H9 (cell line): ENCODE data around the gene MBTD1. TPM values are rescaled to one million over a fixed set of nuclear protein-coding genes. Genes with fewer than 3 reads are reported as not detected.

Experiments
- DNase-seq: peaks from one replicate; pipeline ENCODE4 v3.0.0-alpha.2; 2017
- H2AFZ ChIP-seq: one replicate; pipeline ENCODE4 v1.6.1; 2013; ENCODE audit warnings: mild to moderate bottlenecking, low read length, control low read depth, moderate library complexity
- H2AK5ac ChIP-seq: 2 replicates; pipeline ENCODE4 v1.6.1; 2013; ENCODE audit warnings: low read length, control low read depth, mixed read lengths; ENCODE audit not compliant: insufficient read length
- H2BK120ac ChIP-seq: one replicate; pipeline ENCODE4 v1.6.1; 2013; ENCODE audit warnings: low read depth, mild to moderate bottlenecking, low read length, control low read depth, inconsistent platforms; ENCODE audit not compliant: poor library complexity, severe bottlenecking
- H2BK12ac ChIP-seq: 2 replicates; pipeline ENCODE4 v1.6.1; 2013; ENCODE audit warnings: low read length, control low read depth, mixed read lengths, low read depth; ENCODE audit not compliant: insufficient read length
- H2BK15ac ChIP-seq: 2 replicates; pipeline ENCODE4 v1.6.1; 2013; ENCODE audit warnings: low read depth, low read length, control low read depth
- H2BK20ac ChIP-seq: one replicate; pipeline ENCODE4 v1.6.1; 2013; ENCODE audit warnings: low read depth, mild to moderate bottlenecking, low read length, control low read depth, inconsistent platforms; ENCODE audit not compliant: poor library complexity, severe bottlenecking
- H2BK5ac ChIP-seq: 2 replicates; pipeline ENCODE4 v1.6.1; 2013; ENCODE audit warnings: low read length, control low read depth, mixed read lengths; ENCODE audit not compliant: insufficient read length
- H3K14ac ChIP-seq: 2 replicates; pipeline ENCODE4 v1.6.1; 2013; ENCODE audit warnings: low read length, control low read depth; ENCODE audit not compliant: insufficient read depth
- H3K18ac ChIP-seq: 2 replicates; pipeline ENCODE4 v1.6.1; 2013; ENCODE audit warnings: low read depth, mild to moderate bottlenecking, mixed read lengths, low read length, control low read depth; ENCODE audit not compliant: insufficient read length
- H3K23ac ChIP-seq: 2 replicates; pipeline ENCODE4 v1.6.1; 2013; ENCODE audit warnings: low read length, control low read depth, mixed read lengths, low read depth; ENCODE audit not compliant: insufficient read length
- H3K23me2 ChIP-seq: 2 replicates; pipeline ENCODE4 v1.6.1; 2013; ENCODE audit warnings: low read depth, mild to moderate bottlenecking, mixed read lengths, low read length, control low read depth; ENCODE audit not compliant: insufficient read length, poor library complexity, severe bottlenecking
- H3K27ac ChIP-seq: 2 replicates; pipeline ENCODE4 v1.5.1; 2013; ENCODE audit warnings: low read length, control low read depth, mixed read lengths, low read depth; ENCODE audit not compliant: insufficient read length
- H3K27me3 ChIP-seq: 2 replicates; pipeline ENCODE4 v1.6.1; 2013; ENCODE audit warnings: low read length, control low read depth, inconsistent platforms; ENCODE audit not compliant: insufficient read depth
- H3K4ac ChIP-seq: 2 replicates; pipeline ENCODE4 v1.6.1; 2013; ENCODE audit warnings: low read depth, mild to moderate bottlenecking, control low read depth, inconsistent platforms, low read length, moderate library complexity
- H3K4me1 ChIP-seq: 2 replicates; pipeline ENCODE4 v1.6.1; 2013; ENCODE audit warnings: low read length, control low read depth, inconsistent platforms; ENCODE audit not compliant: insufficient read depth
- H3K4me2 ChIP-seq: 2 replicates; pipeline ENCODE4 v1.6.1; 2013; ENCODE audit warnings: low read length, control low read depth, mixed read lengths; ENCODE audit not compliant: insufficient read length, insufficient read depth
- H3K56ac ChIP-seq: 2 replicates; pipeline ENCODE4 v1.6.1; 2013; ENCODE audit warnings: low read depth, mild to moderate bottlenecking, mixed read lengths, low read length, control low read depth; ENCODE audit not compliant: insufficient read length
- H3K79me1 ChIP-seq: 2 replicates; pipeline ENCODE4 v1.6.1; 2013; ENCODE audit warnings: low read depth, mild to moderate bottlenecking, moderate library complexity, low read length, control low read depth, inconsistent platforms; ENCODE audit not compliant: insufficient read depth, poor library complexity, severe bottlenecking
- H3K79me2 ChIP-seq: 2 replicates; pipeline ENCODE4 v1.6.1; 2013; ENCODE audit warnings: low read length, control low read depth, inconsistent platforms; ENCODE audit not compliant: insufficient read depth
- H3K9ac ChIP-seq: 2 replicates; pipeline ENCODE4 v1.6.1; 2013; ENCODE audit warnings: low read length, control low read depth, mixed read lengths; ENCODE audit not compliant: insufficient read length; ENCODE audit errors: extremely low read depth
- H3K9me3 ChIP-seq: one replicate; pipeline ENCODE4 v1.6.1; 2013; ENCODE audit warnings: low read depth, low read length, inconsistent platforms; ENCODE audit not compliant: control insufficient read depth
- H3T11ph ChIP-seq: one replicate; pipeline ENCODE4 v1.6.1; 2013; ENCODE audit warnings: mild to moderate bottlenecking, low read length, control low read depth, inconsistent platforms
- H4K20me1 ChIP-seq: one replicate; pipeline ENCODE4 v1.6.1; 2013; ENCODE audit not compliant: control insufficient read depth, insufficient read length, insufficient read depth
- H4K5ac ChIP-seq: 2 replicates; pipeline ENCODE4 v1.6.1; 2013; ENCODE audit warnings: low read depth, mild to moderate bottlenecking, mixed read lengths, low read length, control low read depth; ENCODE audit not compliant: insufficient read length
- H4K8ac ChIP-seq: replicated peaks from 2 replicates; pipeline ENCODE4 v1.6.1; 2013; ENCODE audit warnings: low read length, control low read depth, mixed read lengths, low read depth; ENCODE audit not compliant: insufficient read length
- H4K91ac ChIP-seq: 2 replicates; pipeline ENCODE4 v1.6.1; 2013; ENCODE audit warnings: low read depth, mild to moderate bottlenecking, moderate library complexity, mixed read lengths, low read length, control low read depth; ENCODE audit not compliant: insufficient read length
- H3K27ac Mint-ChIP-seq, 3 experiments: 2 replicates in 2 of 3; 3 replicates in 1 of 3; pipeline ENCODE4 v1.8.0; 2020 to 2021; ENCODE audit warnings: mixed read lengths in 3 of 3, mild to moderate bottlenecking in 1 of 3, moderate library complexity in 1 of 3
- H3K27me3 Mint-ChIP-seq: 2 replicates; pipeline ENCODE4 v1.8.0; 2021; ENCODE audit warnings: low read depth, mild to moderate bottlenecking, moderate library complexity, mixed read lengths
- H3K36me3 Mint-ChIP-seq, 3 experiments: 2 replicates in 2 of 3; 3 replicates in 1 of 3; pipeline ENCODE4 v1.8.0; 2020 to 2021; ENCODE audit warnings: low read depth in 3 of 3, mixed read lengths in 3 of 3; ENCODE audit not compliant: insufficient read depth in 1 of 3
- H3K4me1 Mint-ChIP-seq, 2 experiments: 2 replicates each; pipeline ENCODE4 v1.8.0; 2020; ENCODE audit warnings: mixed read lengths in 2 of 2
- H3K4me3 Mint-ChIP-seq, 2 experiments: 2 replicates in 1 of 2; 3 replicates in 1 of 2; pipeline ENCODE4 v1.8.0; 2020 to 2021; ENCODE audit warnings: mild to moderate bottlenecking in 2 of 2, mixed read lengths in 2 of 2, moderate library complexity in 1 of 2
- H3K9me3 Mint-ChIP-seq, 2 experiments: 2 replicates in 1 of 2; 3 replicates in 1 of 2; pipeline ENCODE4 v1.8.0; 2020; ENCODE audit warnings: mild to moderate bottlenecking in 2 of 2, mixed read lengths in 2 of 2, moderate library complexity in 1 of 2
- CTCF ChIP-seq: fragments of 200-600 bp; sonication (generic); conservative IDR thresholded peaks from 3 replicates; pipeline ENCODE4 v1.8.0; 2021; ENCODE audit warnings: antibody characterized with exemption, mild to moderate bottlenecking
- WGBS: extraction: QIAGEN DNeasy Blood & Tissue Kit; methylation state at CpG from one replicate; pipeline ENCODE4 v1.1.7; 2013; ENCODE audit warnings: missing lambda C conversion rate, low lambda C conversion rate, mixed read lengths; ENCODE audit not compliant: insufficient read length; ENCODE audit errors: extremely low coverage; 5-methylcytosine and 5-hydroxymethylcytosine counted together
- total RNA-seq: library from RNA; stranded (reverse); gene quantifications from 2 replicates; pipeline ENCODE4 v1.2.1, GENCODE V29; 2021

MBTD1 gene
- total RNA-seq, 1 experiment from 2014 or later = 49.6 TPM

- Histone ChIP-seq H3K18ac (no peak overlapping the region), H4K20me1 (no peaks in the 10 kb centered on the region), H3K4ac (no peak overlapping the region), H3K23ac (no peak overlapping the region), H3K23me2 (no peaks in the 10 kb centered on the region), H3K27me3 (no peaks in the 10 kb centered on the region), H3T11ph (no peak overlapping the region), H3K79me2 (no peaks in the 10 kb centered on the region), H2AK5ac (no peak overlapping the region), H3K4me2 (no peak overlapping the region), H3K14ac (no peak overlapping the region), H3K9ac (no peak overlapping the region), H2BK5ac (no peak overlapping the region), H3K79me1 (no peaks in the 10 kb centered on the region), H3K56ac (no peak overlapping the region), H4K5ac (no peak overlapping the region), H2BK120ac (no peak overlapping the region), H4K91ac (no peak overlapping the region), H3K9me3 (no peaks in the 10 kb centered on the region), H2BK20ac (no peak overlapping the region), H2BK12ac (no peak overlapping the region), H3K4me1 (no peaks in the 10 kb centered on the region), H2BK15ac (no peak overlapping the region), H3K27ac (no peak overlapping the region), H4K8ac (no peak overlapping the region), H2AFZ (no peak overlapping the region)
- TF ChIP-seq CTCF = no peak
- H3K4me3 Mint-ChIP-seq = no peak overlapping the region
- no peaks in the 10 kb centered on the region for H3K36me3 Mint-ChIP-seq
- H3K9me3 Mint-ChIP-seq = no peaks in the 10 kb centered on the region
- H3K4me1 Mint-ChIP-seq = peaks cover 10 to 13% of the 10 kb centered on the region in 2 experiments
- DNase-seq = no peak
- WGBS = no CpG with 5 or more reads among the region's 4 CpGs
- 0 out of 7 replicates have a peak overlapping the region, but pooled peaks of 1 of the 3 experiments have one; percentile 40 for H3K27ac Mint-ChIP-seq
- H3K27me3 Mint-ChIP-seq = no peaks in the 10 kb centered on the region
Measured at GRCh38 chr17:51147650-51148049, 112.2 kb downstream of the MBTD1 start.
